ENCODE results near the gene GCH1.
"Not testable (repeated sequence)": the region's sequence is repeated elsewhere in the genome, so short reads cannot be mapped to it uniquely, and the experiment has no call there.

Gene GCH1

DNA sequence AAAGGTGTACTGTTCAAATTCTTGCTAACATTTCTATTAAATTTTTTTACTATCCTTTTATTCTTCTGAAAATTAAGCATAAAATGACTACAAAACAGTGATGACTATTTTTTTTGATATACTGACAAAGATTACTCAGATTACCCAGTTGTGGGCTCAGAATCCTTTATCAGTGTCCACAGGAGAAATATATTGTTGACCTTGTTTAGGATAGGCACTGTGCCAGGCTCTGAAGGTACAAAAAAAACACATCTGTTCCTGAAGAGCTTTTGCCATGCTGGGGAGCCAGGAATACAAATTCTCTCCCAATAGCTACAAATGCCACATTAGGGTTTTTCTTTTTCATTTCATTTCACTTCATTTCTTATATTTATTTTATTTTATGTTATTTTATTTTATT, 26.9 kb upstream of the GCH1 start:
- no peaks in the 10 kb centered on the region for H3K9me3 ChIP-seq
- peaks cover 0 to 3% of the 10 kb centered on the region in 2 donors for H3K27me3 ChIP-seq
- no peaks in the 10 kb centered on the region for H3K4me1 ChIP-seq
- H3K4me3 ChIP-seq = no peak overlapping the region
- TF ChIP-seq, protein P1, sequence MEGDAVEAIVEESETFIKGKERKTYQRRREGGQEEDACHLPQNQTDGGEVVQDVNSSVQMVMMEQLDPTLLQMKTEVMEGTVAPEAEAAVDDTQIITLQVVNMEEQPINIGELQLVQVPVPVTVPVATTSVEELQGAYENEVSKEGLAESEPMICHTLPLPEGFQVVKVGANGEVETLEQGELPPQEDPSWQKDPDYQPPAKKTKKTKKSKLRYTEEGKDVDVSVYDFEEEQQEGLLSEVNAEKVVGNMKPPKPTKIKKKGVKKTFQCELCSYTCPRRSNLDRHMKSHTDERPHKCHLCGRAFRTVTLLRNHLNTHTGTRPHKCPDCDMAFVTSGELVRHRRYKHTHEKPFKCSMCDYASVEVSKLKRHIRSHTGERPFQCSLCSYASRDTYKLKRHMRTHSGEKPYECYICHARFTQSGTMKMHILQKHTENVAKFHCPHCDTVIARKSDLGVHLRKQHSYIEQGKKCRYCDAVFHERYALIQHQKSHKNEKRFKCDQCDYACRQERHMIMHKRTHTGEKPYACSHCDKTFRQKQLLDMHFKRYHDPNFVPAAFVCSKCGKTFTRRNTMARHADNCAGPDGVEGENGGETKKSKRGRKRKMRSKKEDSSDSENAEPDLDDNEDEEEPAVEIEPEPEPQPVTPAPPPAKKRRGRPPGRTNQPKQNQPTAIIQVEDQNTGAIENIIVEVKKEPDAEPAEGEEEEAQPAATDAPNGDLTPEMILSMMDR (IDR thresholded peaks at IDR 0.05) = no peak
- no peak overlapping the region for H3K27ac ChIP-seq
- no peaks in the 10 kb centered on the region for H3K36me3 ChIP-seq
- intact Hi-C loops (cut with DNase I; ENCODE audit: low total_unique reads) = no loop called here
- DNase-seq = no peak

DNA sequence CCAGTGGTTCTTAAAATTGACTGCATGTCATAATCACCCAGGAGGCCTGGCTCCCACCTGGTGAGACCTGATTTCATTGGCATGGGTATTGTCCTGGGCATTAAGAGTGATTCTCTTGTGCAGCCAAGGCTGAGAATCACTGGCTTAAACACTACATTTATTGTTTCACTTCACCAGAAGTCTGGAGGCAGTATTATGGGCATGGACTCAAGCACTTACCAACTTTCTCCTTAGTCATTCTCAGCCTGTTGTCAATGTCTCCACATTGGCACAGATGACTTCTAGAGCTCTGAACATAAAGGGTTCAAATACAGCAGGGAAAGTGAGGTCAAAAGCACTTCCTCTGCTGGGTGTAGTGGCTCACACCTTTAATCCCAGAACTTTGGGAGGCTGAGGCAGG, 25.6 kb upstream of the GCH1 start:
- H3K36me3 ChIP-seq = no peaks in the 10 kb centered on the region
- no peak overlapping the region for H3K27ac ChIP-seq

DNA sequence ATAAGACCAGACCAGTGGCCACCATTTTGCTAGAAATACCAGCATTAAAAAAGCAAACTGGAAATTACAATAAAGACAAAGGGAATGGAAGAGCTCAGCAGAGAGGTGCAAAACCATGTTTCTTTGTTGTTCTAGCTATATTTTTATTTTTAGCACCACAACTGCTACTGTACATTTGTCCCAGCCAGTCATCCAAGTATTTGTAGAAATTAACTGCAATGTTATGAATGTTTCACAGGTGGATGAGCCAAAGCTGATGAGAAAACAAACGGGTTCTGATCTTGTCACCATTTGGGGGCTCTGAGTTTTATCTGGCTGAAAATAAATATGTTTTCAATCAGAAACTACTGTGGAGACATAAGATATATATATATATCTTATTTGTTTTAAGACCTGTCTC, 24.9 kb upstream of the GCH1 start:
- Histone ChIP-seq H3K27me3 (peaks cover 0 to 3% of the 10 kb centered on the region in 2 donors), H3K4me1 (no peaks in the 10 kb centered on the region), H3K27ac (no peak overlapping the region), H3K4me3 (no peak overlapping the region), H3K9me3 (no peaks in the 10 kb centered on the region), H3K36me3 (no peaks in the 10 kb centered on the region)
- no peak for DNase-seq
- TF ChIP-seq, protein P1 (IDR thresholded peaks at IDR 0.05) = no peak
- intact Hi-C loops (cut with DNase I; ENCODE audit: low total_unique reads) = no loop called here

More for the DNA sequence above, 25.6 kb upstream of the GCH1 start:
- Histone ChIP-seq H3K4me3 (no peak overlapping the region), H3K9me3 (no peaks in the 10 kb centered on the region), H3K4me1 (no peaks in the 10 kb centered on the region), H3K27me3 (peaks cover 0 to 3% of the 10 kb centered on the region in 2 donors)
- TF ChIP-seq, protein P1 (IDR thresholded peaks at IDR 0.05) = no peak
- intact Hi-C loops (cut with DNase I; ENCODE audit: low total_unique reads) = no loop called here
- DNase-seq = no peak

DNA sequence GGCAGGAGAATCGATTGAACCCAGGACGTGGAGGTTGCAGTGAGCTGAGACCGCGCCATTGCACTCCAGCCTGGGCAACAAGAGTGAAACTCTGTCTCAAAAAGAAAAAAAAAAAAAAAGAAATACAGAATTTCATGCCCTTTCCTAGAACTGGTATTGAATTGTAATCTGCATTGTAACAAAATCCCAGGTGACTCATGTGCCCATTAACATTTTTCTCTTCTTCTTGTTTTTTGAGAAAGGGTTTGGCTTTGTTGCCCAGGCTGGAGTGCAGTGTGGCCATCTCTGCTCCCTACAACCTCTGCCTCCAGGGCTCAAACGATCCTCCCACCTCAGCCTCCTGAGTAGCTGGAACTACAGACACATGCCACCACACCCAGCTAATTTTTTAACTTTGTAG, 23.9 kb upstream of the GCH1 start:
- H3K9me3 ChIP-seq; H3K4me3 ChIP-seq; H3K4me1 ChIP-seq; H3K27ac ChIP-seq; DNase-seq; intact Hi-C loops (cut with DNase I; ENCODE audit: low total_unique reads); H3K27me3 ChIP-seq; H3K36me3 ChIP-seq: not testable (repeated sequence)

DNA sequence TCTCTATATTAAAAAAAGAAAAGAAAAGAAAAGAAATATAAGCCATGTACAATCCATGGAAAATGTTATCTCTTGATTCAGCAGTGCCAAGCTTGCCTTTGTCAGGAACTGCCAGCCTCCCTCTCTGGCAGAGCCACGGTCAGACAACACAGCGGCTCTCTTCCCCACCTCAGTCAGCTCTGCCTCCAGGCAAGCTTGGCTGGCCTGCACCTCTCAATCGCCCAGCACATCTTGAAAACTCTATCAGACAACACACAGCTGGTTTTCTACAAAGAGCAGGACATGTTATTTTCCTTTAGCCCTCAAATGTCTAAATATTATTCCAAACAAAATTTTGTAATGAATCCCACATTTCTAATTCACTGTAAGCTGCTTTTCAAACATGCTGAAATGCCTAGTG, 20.0 kb upstream of the GCH1 start:
- intact Hi-C loops (cut with DNase I; ENCODE audit: low total_unique reads) = no loop called here
- no peaks in the 10 kb centered on the region for H3K36me3 ChIP-seq
- no peaks in the 10 kb centered on the region for H3K9me3 ChIP-seq
- H3K27ac ChIP-seq = no peak overlapping the region
- TF ChIP-seq, protein P1 (IDR thresholded peaks at IDR 0.05) = no peak
- peaks cover 0 to 3% of the 10 kb centered on the region in 2 donors for H3K27me3 ChIP-seq
- no peak overlapping the region for H3K4me3 ChIP-seq
- no peaks in the 10 kb centered on the region for H3K4me1 ChIP-seq
- DNase-seq = no peak

DNA sequence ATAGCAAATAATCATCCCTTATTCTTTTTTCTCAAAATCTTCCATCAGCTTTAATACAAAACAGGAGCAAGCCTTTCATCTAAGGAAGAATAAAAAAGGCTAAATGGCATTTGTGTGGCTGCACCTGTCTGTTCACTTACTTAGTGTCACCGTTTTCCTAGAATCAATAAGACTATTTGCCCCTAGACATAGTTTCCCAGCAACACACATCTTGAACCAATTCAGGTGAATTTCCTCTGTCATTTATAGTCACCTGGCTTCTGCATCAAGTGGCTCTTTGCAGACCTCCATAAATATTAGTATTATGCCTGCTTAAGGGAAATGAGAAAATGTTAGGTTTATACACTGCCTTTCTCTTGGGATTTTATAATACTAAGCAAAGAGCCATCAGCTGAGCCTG, 17.4 kb upstream of the GCH1 start:
- no peak overlapping the region for H3K4me3 ChIP-seq
- H3K36me3 ChIP-seq = no peaks in the 10 kb centered on the region
- no peak overlapping the region for H3K27ac ChIP-seq
- no peaks in the 10 kb centered on the region for H3K9me3 ChIP-seq
- no peaks in the 10 kb centered on the region for H3K27me3 ChIP-seq
- no peaks in the 10 kb centered on the region for H3K4me1 ChIP-seq
- intact Hi-C loops (cut with DNase I; ENCODE audit: low total_unique reads) = no loop called here
- TF ChIP-seq, protein P1 (IDR thresholded peaks at IDR 0.05) = no peak
- DNase-seq = no peak

All from tibial artery (tissue), 4 donors.